ENCODE measurements around the gene KCNQ1. TPM values are rescaled to one million over a fixed set of nuclear protein-coding genes. Genes with fewer than 3 reads are reported as not detected.

The KCNQ1 gene
- total RNA-seq, 1 experiment from 2014 or later: 2.3 TPM

- H3K27me3 Mint-ChIP-seq (ENCODE audit: low read depth): peaks cover 11% of the 10 kb centered on the region
These were observed 32.5 kb upstream of the KCNQ1 start for GRCh38 chr11:2412323-2412722.

More at GRCh38 chr11:2412323-2412722, 32.5 kb upstream of the KCNQ1 start:
- Histone ChIP-seq H3K23me2 (ENCODE audit: insufficient read length, low read depth, low read length, poor library complexity, severe bottlenecking) (no peaks in the 10 kb centered on the region), H3K9ac (ENCODE audit: extremely low read depth, insufficient read length, low read length) (no peak overlapping the region), H3T11ph (ENCODE audit: low read length) (no peak overlapping the region), H3K4ac (ENCODE audit: low read depth, low read length) (no peak overlapping the region), H2AFZ (ENCODE audit: low read length) (no peak overlapping the region), H3K79me2 (ENCODE audit: insufficient read depth, low read length) (no peaks in the 10 kb centered on the region), H4K8ac (replicated peaks; ENCODE audit: insufficient read length, low read depth, low read length) (no peak overlapping the region), H3K27me3 (ENCODE audit: insufficient read depth, low read length) (no peaks in the 10 kb centered on the region), H3K56ac (ENCODE audit: insufficient read length, low read depth, low read length) (no peak overlapping the region), H3K14ac (ENCODE audit: insufficient read depth, low read length) (no peak overlapping the region), H4K5ac (ENCODE audit: insufficient read length, low read depth, low read length) (no peak overlapping the region), H3K23ac (ENCODE audit: insufficient read length, low read depth, low read length) (no peak overlapping the region), H4K91ac (ENCODE audit: insufficient read length, low read depth, low read length) (no peak overlapping the region), H3K18ac (ENCODE audit: insufficient read length, low read depth, low read length) (no peak overlapping the region), H2BK5ac (ENCODE audit: insufficient read length, low read length) (no peak overlapping the region), H3K4me1 (ENCODE audit: insufficient read depth, low read length) (no peaks in the 10 kb centered on the region), H3K4me2 (ENCODE audit: insufficient read depth, insufficient read length, low read length) (no peak overlapping the region), H3K79me1 (ENCODE audit: insufficient read depth, low read depth, low read length, poor library complexity, severe bottlenecking) (no peaks in the 10 kb centered on the region), H2BK12ac (ENCODE audit: insufficient read length, low read depth, low read length) (no peak overlapping the region), H3K9me3 (ENCODE audit: control insufficient read depth, low read depth, low read length) (no peaks in the 10 kb centered on the region), H3K27ac (ENCODE audit: insufficient read length, low read depth, low read length) (no peak overlapping the region), H4K20me1 (ENCODE audit: control insufficient read depth, insufficient read depth, insufficient read length) (no peaks in the 10 kb centered on the region), H2AK5ac (ENCODE audit: insufficient read length, low read length) (no peak overlapping the region), H2BK15ac (ENCODE audit: low read depth, low read length) (no peak overlapping the region), H2BK20ac (ENCODE audit: low read depth, low read length, poor library complexity, severe bottlenecking) (no peak overlapping the region), H2BK120ac (ENCODE audit: low read depth, low read length, poor library complexity, severe bottlenecking) (no peak overlapping the region)
- Mint-ChIP-seq H3K4me1 (no peaks in the 10 kb centered on the region), H3K27ac (peak overlapping the region in 1 of 3 experiments; percentile 47; a peak in 1 of 7 replicates), H3K9me3 (no peaks in the 10 kb centered on the region; a peak in 1 of 5 replicates), H3K4me3 (no peak overlapping the region), H3K36me3 (ENCODE audit: insufficient read depth in 1 of 3, low read depth in 3 of 3) (no peaks in the 10 kb centered on the region)
- WGBS (ENCODE audit: extremely low coverage, insufficient read length, low lambda C conversion rate): no CpG with 5 or more reads among the region's 6 CpGs
- no peak for DNase-seq
- TF ChIP-seq CTCF (conservative IDR thresholded peaks at IDR 0.05): no peak

Measured in H9 (cell line).